Gastroesophageal sphincter (tissue), 4 donors: Measurements from ENCODE around the gene NAALADL2. TPM values are rescaled to one million over a fixed set of nuclear protein-coding genes. Genes with fewer than 3 reads are reported as not detected.

Experiments
- ATAC-seq: fragments of 150-250 bp; one replicate; pipeline ENCODE4 v1.9.1; 2016; ENCODE audit warnings: mild to moderate bottlenecking, moderate library complexity
- H3K27ac ChIP-seq, 4 donors: fragments of 200-600 bp; sonication (generic) in 3 of 4; 1 replicate in 3 of 4; 2 replicates in 1 of 4; pipeline ENCODE4 v1.5.1; 2016 to 2019
- H3K27me3 ChIP-seq: fragments of 200-600 bp; sonication (generic); one replicate; pipeline ENCODE4 v1.5.1; 2019
- H3K36me3 ChIP-seq, 2 donors: fragments of 200-600 bp; sonication (generic); one replicate each; pipeline ENCODE4 v1.5.1; 2019; ENCODE audit warnings: control low read depth in 1 of 2
- H3K4me1 ChIP-seq, 3 donors: fragments of 200-600 bp; sonication (generic); 1 replicate in 2 of 3; 2 replicates in 1 of 3; pipeline ENCODE4 v1.5.1; 2016 to 2019; ENCODE audit warnings: control low read depth in 2 of 3
- H3K4me3 ChIP-seq, 2 donors: fragments of 200-600 bp; sonication (generic); one replicate each; pipeline ENCODE4 v1.5.1; 2019; ENCODE audit warnings: mild to moderate bottlenecking in 1 of 2, moderate library complexity in 1 of 2
- H3K9me3 ChIP-seq, 3 donors: fragments of 200-600 bp; sonication (generic); one replicate each; pipeline ENCODE4 v1.5.1; 2017 to 2019; ENCODE audit warnings: control low read depth in 2 of 3
- CTCF ChIP-seq, 4 experiments: fragments of 200-600 bp in 2 of 4; fragments of 450-650 bp in 2 of 4; sonication (generic) in 1 of 4; IDR thresholded peaks; one replicate each; pipeline ENCODE4 v1.5.1; 2017 to 2019; ENCODE audit warnings: antibody characterized with exemption in 4 of 4, mild to moderate bottlenecking in 2 of 4, moderate library complexity in 2 of 4
- EP300 ChIP-seq: sonication (generic); formaldehyde crosslinking; IDR thresholded peaks from one replicate; pipeline ENCODE4 v1.6.1; 2017; ENCODE audit warnings: antibody characterized with exemption, mild to moderate bottlenecking
- POLR2A ChIP-seq, 2 donors: fragments of 450-650 bp; IDR thresholded peaks; one replicate each; pipeline ENCODE4 v1.6.1; 2017; ENCODE audit warnings: antibody characterized with exemption in 2 of 2, mild to moderate bottlenecking in 2 of 2, moderate library complexity in 1 of 2
- POLR2AphosphoS5 ChIP-seq: sonication (generic); formaldehyde crosslinking; IDR thresholded peaks from one replicate; pipeline ENCODE4 v1.6.1; 2017; ENCODE audit warnings: antibody characterized with exemption
- WGBS, 2 donors: methylation state at CpG; one replicate each; pipeline ENCODE4 v1.1.5; 2018; ENCODE audit warnings: low coverage in 1 of 2; 5-methylcytosine and 5-hydroxymethylcytosine counted together
- total RNA-seq, 4 donors: library from RNA; depleted of rRNA; stranded (reverse); fragments of >200 nt; gene quantifications; one replicate each; pipeline ENCODE4 v1.1.0, GENCODE V29; 2016

The NAALADL2 gene
- total RNA-seq, 4 donors from 2014 or later, result 3.1 to 7.4 (median 6.2) TPM

- H3K36me3 ChIP-seq, result no peaks in the 10 kb centered on the region
- H3K27me3 ChIP-seq, result no peaks in the 10 kb centered on the region
- WGBS, 2 donors, result 64 to 82% methylated on average over 4 of the region's 4 CpGs
- ATAC-seq, result no peak
- TF ChIP-seq POLR2A (IDR thresholded peaks at IDR 0.05), result no peak
- no peak for TF ChIP-seq CTCF (IDR thresholded peaks at IDR 0.05)
- TF ChIP-seq EP300, result no peak
- no peak for TF ChIP-seq POLR2AphosphoS5
- no peak overlapping the region for H3K27ac ChIP-seq
- H3K4me3 ChIP-seq, result no peak overlapping the region
- H3K9me3 ChIP-seq, result no peaks in the 10 kb centered on the region
- no peaks in the 10 kb centered on the region for H3K4me1 ChIP-seq
These were observed 290.5 kb downstream of the NAALADL2 start for GRCh38 chr3:175149675-175150074.

- WGBS, 2 donors, result 83 to 85% methylated on average over 4 of the region's 4 CpGs
- no peak for ATAC-seq
- Histone ChIP-seq H3K36me3 (no peaks in the 10 kb centered on the region), H3K4me1 (no peaks in the 10 kb centered on the region), H3K27me3 (no peaks in the 10 kb centered on the region), H3K4me3 (no peak overlapping the region), H3K9me3 (no peaks in the 10 kb centered on the region), H3K27ac (no peak overlapping the region)
- TF ChIP-seq POLR2AphosphoS5 (no peak), POLR2A (IDR thresholded peaks at IDR 0.05) (no peak), CTCF (IDR thresholded peaks at IDR 0.05) (no peak), EP300 (no peak)
These were observed 291.8 kb downstream of the NAALADL2 start for GRCh38 chr3:175150812-175151401.

- no peaks in the 10 kb centered on the region for H3K27me3 ChIP-seq
- no peaks in the 10 kb centered on the region for H3K9me3 ChIP-seq
- ATAC-seq, result no peak
- no peaks in the 10 kb centered on the region for H3K4me1 ChIP-seq
- TF ChIP-seq EP300 (no peak), POLR2A (IDR thresholded peaks at IDR 0.05) (no peak), CTCF (IDR thresholded peaks at IDR 0.05) (no peak), POLR2AphosphoS5 (no peak)
- no peak overlapping the region for H3K27ac ChIP-seq
- WGBS, 2 donors, result 90 to 95% methylated on average over 2 of the region's 2 CpGs
- H3K36me3 ChIP-seq, result no peaks in the 10 kb centered on the region
- no peak overlapping the region for H3K4me3 ChIP-seq
These were observed 294.5 kb downstream of the NAALADL2 start for GRCh38 chr3:175153595-175153994.

- no peak for ATAC-seq
- no peaks in the 10 kb centered on the region for H3K36me3 ChIP-seq
These were observed 296.0 kb downstream of the NAALADL2 start for GRCh38 chr3:175155172-175155571.

More at GRCh38 chr3:175155172-175155571, 296.0 kb downstream of the NAALADL2 start:
- no peaks in the 10 kb centered on the region for H3K27me3 ChIP-seq
- TF ChIP-seq CTCF (IDR thresholded peaks at IDR 0.05) (no peak), EP300 (no peak), POLR2A (IDR thresholded peaks at IDR 0.05) (no peak), POLR2AphosphoS5 (no peak)
- H3K27ac ChIP-seq, result no peak overlapping the region
- H3K9me3 ChIP-seq, result no peaks in the 10 kb centered on the region
- H3K4me3 ChIP-seq, result no peak overlapping the region
- no peaks in the 10 kb centered on the region for H3K4me1 ChIP-seq
- WGBS, 2 donors, result 90 to 95% methylated on average over 2 of the region's 2 CpGs
